Dermis microvascular lymphatic vessel endothelial cell (primary cell): ENCODE measurements around the gene TACC2. TPM values are rescaled to one million over a fixed set of nuclear protein-coding genes. Genes with fewer than 3 reads are reported as not detected.
"Not testable (repeated sequence)": the region's sequence is repeated elsewhere in the genome, so short reads cannot be mapped to it uniquely, and the experiment has no call there.

Source experiments
- DNase-seq, 2 donors: peaks; one replicate each; pipeline versions ENCODE4 v3.0.0 to v3.0.0-alpha.2; 2010; ENCODE audit warnings: low read depth in 2 of 2
- total RNA-seq: library from RNA; depleted of rRNA; stranded (reverse); fragments of >200 nt; gene quantifications from 2 replicates; pipeline ENCODE4 v1.2.1, GENCODE V29; 2014

The TACC2 gene
- total RNA-seq, 1 donor from 2014 or later = 3.7 TPM

DNA sequence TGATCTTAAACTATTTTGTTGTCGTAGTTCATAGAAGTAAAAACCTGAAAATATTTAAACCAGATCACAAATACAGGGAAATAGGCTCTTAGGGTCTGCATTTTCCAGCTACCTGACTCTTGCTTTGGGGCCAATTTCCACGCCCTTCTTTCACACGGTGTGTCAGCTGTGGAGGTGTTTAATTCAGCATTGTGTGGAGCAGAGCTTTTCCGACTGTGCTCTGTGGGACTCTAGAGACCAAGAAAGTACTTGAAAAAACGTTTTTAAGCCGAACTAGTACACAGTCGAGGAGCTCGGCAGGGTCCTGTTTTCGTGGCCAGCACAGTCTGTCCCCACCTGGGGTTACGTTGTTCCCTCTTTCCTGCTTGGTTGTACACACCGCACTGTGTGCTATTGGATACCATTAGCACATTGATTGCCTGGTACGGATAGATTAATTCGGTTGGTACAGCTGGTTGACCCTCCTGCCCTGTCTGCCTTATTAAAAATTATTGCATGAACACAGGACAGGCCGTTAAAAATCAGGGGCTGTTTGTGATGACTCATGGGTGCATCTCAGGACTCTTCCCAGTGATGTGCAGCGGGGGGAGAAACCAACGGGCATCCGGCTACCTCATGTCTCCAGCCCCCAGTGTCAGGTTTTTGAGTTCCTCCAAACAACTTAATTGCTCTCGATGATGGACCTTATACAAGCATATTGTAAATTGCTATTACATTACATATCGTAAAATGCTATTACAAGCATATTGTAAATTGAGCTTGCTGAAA, 201.4 kb downstream of the TACC2 start:
- DNase-seq = no peak

DNA sequence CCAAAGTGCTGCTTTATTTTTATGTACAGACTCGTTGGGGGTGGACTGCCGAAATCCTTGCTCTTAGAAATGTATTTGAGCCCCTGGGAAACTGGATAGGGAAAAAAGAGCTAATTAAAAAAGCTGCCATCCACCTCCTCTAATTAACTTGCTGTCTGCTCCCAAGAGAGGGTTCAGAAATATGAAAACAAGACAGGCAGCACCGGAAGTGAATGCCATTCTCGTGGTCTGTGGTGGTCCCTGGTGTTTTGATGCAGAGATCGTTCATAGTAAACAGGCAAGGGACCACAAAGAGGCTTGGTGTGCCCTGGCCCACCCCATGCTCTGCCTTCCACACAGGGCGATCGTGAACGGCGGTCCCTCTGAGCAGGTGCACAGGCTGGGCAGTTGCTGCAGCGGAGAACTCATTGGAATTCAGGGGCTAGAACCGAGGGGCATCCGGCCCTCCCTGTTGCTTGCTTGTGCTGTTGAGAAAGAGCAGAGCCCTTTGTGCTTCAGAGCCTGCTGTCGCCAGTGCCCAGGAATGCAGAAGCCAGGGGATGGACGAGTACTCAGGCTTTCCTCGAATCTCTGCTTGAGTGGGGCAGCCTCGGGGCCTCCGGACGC, 203.1 kb downstream of the TACC2 start:
- DNase-seq = no peak

DNA sequence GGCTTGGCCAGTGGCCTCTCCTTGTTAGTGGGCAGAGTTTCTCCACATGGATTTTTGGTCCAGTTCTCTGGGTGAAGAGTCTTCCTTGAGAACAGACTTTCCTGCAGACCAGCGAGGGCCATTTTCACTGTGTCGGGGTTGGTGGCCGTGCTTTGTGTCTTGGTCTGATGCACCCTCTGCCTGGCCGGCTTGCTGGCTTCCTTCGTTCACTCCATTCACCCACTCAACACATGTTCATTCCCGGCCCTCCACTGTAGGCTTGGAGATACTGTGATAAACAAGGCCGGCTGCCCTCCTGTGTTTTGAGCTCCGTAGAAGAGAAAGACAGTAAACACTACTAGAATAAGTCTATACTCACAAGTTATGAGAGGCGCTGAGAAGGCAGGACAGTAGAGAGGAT, 205.3 kb downstream of the TACC2 start:
- no peak for DNase-seq

DNA sequence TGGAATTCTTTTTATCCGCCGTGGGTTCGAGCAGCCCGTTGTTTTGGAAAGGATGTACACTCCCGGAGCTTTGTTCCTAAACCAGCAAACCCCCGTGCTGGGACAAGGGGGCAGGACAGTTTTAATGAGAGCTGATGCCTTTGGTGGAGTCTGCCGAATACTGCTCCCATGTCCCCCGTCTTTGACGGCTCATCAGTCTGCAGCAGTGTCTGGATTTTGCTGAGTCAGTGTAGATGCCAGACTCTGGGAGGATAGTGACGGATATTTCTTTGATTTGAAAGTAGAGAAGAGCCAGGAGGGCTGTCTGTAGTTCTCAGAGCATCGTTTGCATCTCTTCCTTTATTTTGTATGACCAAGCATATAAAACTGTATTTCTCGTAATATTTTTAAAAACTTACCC, 207.3 kb downstream of the TACC2 start:
- peak in 1 of 2 donors; percentile 26 for DNase-seq

DNA sequence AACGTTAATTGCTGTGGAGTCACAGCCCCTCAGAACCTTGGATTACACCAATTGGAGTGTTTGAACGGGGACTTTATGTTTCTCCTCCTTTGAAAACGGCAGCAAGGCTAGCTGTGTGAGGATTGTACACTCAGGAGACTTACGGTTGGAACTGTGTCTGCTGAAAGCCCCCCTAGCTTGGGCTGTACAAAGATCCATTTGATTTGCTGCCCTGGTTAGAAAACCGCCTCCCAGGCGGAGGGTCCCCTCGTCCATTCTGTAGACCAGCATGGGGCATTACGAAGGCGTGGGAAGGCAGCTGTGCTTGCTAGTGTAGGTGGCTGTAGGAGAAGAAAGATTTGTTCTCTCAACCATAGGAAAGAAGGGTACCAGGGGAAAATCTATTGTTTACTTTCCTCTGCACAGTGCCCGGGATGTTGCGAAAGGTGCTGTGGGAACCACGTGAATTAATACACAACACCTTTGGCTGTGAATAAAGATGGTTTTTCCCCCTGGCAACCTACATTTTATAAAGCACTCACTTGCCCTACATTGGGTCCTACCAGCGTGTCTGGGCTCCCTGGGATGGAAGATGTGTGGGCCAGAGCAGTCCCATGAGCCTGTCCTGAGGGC, 208.8 kb downstream of the TACC2 start:
- DNase-seq = no peak

DNA sequence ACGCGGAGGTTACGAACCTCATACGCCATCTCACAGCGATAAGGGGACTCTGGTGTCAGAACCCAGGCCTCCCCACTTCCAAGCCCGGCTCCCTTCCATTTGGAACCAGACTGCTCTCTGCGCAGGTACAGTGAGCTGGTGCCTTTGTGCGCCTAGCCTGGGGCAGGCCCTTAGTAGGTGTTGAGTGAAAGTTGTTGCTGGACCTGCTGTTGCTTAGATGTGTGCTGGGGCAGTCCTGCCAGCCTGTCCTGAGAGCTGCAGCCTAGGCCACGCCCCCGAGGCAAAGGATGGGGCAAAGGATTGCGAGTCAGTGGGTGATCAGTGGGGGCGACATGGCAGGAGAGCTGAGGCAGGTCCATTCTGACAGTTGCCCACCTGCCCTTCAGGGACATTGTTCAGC, 209.7 kb downstream of the TACC2 start:
- no peak for DNase-seq

DNA sequence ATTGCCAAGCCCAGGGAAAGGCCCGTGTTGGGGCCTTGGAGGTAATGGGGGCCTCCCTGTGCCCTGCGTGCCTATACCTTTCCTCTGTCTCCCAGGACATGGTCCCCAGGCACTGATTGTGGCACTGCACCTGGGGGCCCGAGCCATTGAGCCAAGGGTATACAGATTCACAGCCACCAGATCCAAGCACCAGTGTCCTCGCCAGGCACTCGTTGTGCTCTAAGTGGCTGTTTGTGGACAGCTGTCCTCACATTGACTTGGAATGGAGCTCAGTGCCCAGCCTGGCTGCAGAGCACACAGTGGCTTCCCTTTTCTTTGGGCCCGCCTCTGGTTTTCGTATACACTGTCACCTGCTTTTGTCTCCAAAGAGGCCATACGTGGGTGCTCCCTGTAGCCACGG, 210.1 kb downstream of the TACC2 start:
- DNase-seq = no peak

DNA sequence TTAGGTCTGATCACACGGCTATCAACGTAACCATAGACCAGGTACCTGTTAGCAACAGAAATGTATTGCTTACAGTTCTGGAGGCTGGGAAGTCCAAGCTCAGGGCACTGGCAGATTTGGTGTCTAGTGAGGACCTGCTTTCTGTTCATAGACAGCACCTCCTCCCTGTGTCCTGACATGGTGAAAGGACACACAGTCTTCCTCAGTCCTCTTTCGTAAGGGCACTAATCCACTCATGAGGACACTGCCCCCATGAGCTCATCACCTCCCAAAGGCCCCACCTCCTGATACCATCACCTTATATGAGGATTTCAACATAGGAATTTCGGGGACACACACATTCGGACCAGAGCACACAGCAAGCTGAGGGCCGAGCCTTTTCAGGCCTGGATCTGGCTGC, 210.7 kb downstream of the TACC2 start:
- DNase-seq = no peak

DNA sequence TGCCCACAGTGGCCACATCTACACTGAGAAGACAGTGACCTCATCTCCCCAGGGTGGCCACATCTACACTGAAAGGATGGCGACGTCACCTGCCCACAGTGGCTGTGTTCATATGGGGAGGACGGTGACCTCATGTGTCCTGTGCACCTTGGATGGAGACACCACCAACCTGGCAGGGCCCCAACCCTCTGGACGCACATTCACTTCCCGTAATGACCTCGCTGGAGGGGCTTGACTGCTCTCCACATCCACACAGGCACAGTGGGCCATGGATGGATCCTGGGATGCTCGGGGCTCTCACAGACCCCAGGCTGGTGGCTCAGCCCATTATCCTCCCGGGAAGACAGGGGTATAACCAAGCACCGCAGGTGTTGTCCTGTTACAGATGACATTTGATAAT, 212.4 kb downstream of the TACC2 start:
- DNase-seq = no peak

DNA sequence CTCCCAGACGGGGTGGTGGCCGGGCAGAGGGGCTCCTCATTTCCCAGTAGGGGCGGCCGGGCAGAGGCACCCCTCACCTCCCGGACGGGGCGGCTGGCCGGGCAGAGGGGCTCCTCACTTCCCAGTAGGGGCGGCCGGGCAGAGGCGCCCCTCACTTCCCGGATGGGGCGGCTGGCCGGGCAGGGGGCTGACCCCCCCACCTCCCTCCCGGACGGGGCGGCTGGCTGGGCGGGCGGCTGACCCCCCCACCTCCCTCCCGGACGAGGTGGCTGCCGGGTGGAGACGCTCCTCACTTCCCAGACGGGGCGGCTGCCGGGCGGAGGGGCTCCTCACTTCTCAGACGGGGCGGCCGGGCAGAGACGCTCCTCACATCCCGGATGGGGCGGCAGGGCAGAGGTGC, 214.2 kb downstream of the TACC2 start:
- not testable (repeated sequence) for DNase-seq

DNA sequence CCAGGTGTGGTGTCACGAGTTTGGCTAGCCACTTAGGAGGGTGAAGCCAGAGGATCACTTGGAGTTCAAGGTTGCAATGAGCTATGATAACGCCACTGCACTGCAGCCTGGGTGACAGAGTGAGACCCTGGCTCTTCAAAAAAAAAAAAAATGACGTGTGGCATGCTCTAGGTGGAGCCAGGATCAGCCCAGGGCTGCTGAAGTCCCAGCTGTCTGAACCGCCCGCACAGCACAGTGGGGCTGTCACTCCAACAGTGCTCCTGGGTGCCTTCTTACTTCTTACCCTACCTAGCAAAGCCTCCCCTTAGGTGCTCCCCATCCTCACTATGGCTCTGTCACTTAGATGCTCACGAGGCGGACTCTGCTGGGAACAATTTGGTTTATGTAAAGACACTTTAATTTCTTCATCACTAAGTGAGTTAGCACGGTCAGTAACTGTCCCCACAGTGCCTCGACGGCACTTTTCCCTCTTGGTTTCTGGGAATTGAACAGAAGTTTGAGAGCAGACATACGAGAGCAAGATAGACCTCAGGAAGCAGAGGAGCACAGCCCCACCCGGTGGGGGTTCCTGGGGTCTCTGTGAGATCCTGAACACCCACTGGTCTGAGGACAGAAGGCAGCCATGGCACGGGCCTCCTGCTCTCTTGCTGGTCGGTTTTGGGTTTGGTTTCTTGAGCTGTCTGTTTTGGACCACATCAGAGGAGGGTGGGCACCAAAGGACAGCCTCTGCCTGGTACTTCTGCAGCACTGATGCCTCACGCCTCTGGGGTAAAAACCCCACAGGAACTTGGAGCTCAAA, 215.9 kb downstream of the TACC2 start:
- DNase-seq = no peak

DNA sequence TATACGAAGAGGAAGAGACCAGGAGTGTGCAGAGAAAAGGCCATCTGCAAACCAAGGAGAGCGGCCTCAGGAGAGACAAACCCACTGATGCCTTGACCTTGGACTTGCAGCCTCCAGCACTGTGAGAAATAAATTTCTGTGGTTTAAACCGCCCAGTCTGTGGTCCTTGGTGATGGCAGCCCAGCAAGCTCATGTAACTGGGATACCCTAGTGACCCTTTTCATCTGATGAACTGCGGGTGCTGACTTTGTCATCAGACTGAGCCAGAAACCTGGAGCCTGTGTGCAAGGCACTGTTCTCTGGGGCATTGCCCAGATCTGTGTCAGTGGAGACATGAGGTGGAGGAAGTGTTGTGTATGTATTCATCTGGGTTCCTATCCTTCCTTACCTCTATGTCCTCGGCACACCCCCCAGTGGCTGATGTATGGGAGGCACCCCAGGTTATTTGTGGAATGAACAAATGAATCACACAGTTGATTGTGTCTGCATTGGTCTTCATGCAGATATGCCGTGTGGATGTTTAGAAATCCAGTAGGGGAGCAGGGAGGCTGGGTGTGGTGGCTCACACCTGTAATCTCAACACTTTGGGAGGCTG, 217.6 kb downstream of the TACC2 start:
- DNase-seq = peak in 1 of 2 donors; percentile 14

DNA sequence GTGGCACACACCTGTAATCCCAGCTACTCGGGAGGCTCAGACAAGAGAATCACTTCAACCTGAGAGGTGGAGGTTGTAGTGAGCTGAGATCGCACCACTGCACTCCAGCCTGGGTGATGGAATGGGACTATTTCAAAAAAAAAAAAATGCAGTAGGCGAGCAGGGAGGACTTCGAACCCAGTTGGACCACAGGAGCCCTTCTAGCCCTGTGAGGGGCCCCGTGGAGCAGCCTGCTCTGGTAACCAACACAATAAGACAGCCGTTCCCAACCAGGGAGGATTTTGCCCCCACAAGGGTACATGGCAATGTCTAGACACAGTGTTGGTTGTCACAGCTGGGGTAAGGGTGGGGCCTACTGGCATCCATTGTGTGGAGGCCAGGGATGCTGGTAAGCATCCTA, 218.2 kb downstream of the TACC2 start:
- DNase-seq = no peak

DNA sequence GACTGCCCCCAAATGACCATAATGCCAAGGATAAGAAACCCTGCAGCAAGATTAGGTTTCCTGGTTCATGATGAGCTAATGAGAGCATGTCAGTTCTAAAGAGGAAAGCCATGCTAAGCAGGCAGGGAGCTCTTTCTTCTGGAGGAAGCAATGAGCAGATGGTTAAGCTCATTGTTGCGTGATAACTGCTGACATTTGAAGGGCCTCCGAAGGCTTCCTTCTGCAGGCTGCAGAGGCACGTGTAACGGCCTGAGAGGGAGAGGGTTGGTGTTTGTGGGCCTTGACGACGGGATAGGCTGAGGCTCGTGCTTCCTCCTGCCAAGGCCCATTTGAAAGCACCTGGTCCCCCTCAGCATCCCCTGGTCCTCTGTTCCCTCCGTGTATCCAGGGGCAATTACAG, 218.6 kb downstream of the TACC2 start:
- DNase-seq = no peak

DNA sequence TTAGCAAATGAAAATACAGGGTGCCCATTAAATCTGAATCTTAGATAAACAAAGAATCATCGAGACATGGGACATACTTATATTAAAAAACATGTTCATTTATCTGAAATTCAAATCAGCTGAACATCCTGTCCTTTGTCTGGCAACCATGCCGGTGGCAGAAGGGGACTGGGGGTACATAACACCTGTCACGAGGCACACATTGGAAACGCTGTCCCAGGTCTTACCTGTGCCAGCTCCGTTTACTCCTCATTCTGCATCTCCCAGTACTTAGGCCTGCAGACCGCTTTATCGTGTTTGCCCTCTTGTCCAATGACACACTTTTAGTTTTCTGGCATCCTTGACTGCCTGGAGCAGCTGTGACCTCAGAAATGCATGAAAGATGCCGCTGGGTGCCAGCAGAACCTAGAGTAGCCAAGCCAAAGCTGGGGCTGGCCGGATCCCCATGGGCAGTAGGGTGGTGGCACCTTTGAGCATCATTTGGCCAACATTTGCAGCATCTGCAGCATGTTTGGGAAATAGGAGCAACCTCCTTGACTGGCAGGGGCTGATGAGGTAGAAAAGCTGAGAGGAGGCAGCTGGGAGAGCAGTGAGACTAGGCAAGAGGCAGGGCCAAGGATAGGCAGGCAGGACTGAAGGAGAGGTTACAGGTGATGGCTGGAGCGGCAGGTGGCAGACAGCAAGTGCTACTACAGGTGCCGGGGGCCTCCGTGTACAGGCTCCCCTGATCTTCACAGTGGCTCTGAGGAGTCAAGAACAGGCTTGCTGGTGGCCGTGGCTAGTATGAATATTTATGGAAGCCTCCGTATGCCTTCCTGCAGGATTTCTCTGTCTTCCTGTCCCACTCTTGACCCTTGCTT, 219.8 kb downstream of the TACC2 start:
- DNase-seq = no peak

DNA sequence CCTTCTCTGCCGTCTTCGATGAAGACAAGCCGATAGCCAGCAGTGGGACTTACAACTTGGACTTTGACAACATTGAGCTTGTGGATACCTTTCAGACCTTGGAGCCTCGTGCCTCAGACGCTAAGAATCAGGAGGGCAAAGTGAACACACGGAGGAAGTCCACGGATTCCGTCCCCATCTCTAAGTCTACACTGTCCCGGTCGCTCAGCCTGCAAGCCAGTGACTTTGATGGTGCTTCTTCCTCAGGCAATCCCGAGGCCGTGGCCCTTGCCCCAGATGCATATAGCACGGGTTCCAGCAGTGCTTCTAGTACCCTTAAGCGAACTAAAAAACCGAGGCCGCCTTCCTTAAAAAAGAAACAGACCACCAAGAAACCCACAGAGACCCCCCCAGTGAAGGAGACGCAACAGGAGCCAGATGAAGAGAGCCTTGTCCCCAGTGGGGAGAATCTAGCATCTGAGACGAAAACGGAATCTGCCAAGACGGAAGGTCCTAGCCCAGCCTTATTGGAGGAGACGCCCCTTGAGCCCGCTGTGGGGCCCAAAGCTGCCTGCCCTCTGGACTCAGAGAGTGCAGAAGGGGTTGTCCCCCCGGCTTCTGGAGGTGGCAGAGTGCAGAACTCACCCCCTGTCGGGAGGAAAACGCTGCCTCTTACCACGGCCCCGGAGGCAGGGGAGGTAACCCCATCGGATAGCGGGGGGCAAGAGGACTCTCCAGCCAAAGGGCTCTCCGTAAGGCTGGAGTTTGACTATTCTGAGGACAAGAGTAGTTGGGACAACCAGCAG, 221.7 kb downstream of the TACC2 start:
- DNase-seq = no peak

DNA sequence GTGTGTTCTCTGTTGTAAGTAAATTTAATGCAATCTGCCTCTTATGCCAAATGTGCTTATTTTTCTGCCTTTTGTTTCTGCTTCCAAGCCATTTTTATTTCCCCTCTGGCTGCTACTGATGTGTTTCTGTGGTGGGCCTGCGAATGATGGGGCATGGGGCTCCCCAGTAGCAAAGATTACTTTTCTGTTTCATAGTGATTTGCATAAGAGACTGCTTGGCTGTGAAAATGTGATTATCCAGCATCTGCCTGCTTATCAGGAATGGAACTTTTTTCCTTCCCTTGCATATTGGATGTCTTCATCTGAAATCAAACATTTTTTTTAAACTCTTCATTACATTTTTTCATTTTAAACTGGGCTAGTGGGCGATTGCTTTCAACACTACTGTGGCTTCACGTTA, 224.4 kb downstream of the TACC2 start:
- DNase-seq = no peak

DNA sequence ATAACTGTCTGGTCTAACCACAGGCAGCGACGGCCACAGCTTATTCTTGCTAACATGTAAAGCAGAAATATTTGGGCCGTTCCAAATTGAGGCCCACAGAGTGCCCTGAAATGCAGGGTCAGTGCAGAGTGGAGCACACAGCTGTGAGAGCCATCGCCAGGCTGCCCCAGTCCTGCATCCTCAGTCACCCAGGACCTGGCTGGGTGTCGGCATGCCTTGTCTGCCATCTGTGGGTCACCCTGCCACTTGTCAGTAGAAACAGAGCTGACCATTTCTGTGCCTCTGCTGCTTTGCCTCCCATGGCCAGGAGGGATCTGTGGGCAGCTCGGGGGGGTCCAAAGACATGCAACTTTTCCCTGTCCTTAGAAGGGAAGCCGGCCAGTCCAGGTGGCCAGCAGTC, 224.8 kb downstream of the TACC2 start:
- no peak for DNase-seq

DNA sequence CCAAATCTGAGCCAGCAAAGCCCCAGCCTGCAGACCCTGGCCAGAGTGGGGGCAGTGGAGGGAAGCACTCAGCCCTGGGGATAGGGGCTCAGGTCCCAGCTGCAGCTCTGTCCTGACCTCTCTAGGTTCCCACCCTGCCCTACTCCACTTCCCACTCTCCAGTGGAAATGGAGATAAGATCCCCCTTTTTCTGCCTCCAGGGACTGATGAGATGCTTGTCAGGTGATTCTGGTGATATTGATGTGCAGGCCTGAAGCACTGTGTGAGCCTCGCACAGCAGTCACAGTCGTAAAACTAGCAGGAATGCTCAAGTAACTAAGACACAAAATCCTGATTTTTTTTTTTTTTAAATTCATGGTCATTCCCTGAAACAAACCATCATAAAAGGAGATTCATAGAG, 227.1 kb downstream of the TACC2 start:
- DNase-seq = no peak

DNA sequence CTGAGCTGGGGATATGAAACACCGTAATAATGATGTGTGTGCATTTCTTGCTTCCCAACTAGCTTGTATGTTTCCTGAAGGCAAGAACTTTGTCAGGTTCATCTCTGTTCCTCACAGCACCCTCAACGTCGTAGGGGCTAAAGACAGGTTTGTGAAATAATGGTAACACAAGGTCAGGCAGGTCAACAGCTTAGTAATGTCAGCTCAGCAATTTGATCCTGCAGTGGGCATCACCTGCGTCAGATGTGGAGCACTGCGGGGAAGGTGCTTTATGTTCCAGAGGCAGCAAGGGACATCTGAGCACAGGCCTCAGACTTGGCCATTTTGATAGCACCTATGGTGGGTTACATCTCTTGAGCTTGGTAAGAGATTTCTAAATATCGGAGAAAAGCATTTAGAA, 230.4 kb downstream of the TACC2 start:
- no peak for DNase-seq
